HG02610 (cell line): ENCODE data around the gene IL34.
"Not testable (repeated sequence)": the region's sequence is repeated elsewhere in the genome, so short reads cannot be mapped to it uniquely, and the experiment has no call there.

Experiments used
- ATAC-seq: cut with Tn5 transposase; IDR thresholded peaks from one replicate; pipeline ENCODE4 v1.9.1; 2021; ENCODE audit warnings: mild to moderate bottlenecking, moderate library complexity; ENCODE audit not compliant: unreplicated experiment

Gene IL34

GRCh38 chr16:70630960-70631745, 15.2 kb upstream of the IL34 start:
- no peak for ATAC-seq

DNA sequence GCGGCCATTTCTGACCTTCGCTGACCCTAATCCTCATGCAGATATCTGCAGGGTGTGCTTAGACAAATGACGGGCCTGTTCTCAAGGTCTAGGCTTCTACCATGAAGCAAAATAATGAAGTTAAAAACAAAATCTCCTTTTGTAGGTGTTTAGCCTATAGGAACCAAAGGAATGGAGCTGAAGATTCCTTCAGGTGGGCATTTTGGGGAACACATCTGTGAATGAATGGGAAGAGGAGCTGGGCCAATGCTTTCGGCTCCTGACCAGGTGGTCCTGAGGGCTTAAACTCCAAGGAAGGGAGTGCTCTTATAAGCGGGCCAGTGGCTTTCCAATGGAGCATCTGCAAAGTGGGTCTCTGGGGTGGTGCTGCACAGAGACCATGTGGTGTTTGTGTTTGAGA, 14.1 kb upstream of the IL34 start:
- no peak for ATAC-seq

GRCh38 chr16:70633617-70634016, 12.7 kb upstream of the IL34 start:
- not testable (repeated sequence) for ATAC-seq

DNA sequence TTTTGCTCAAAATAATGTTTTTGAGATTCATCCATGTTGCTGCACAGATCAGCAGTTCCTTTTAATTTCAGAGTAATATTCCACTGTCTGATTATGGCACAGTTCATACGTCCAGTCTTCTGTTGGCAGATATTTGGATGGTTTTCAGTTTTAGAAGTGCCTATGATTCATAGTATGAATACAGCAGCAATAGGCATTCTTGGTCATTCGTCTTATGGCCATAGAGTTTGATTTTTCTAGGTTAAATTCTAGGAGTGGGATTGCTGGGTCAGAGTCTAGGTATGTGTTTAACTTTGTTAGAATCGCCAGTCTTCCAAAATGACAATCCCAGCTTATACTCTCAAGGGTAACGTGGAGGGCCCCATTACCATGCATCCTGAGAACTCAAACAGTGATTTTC, 11.5 kb upstream of the IL34 start:
- no peak for ATAC-seq

DNA sequence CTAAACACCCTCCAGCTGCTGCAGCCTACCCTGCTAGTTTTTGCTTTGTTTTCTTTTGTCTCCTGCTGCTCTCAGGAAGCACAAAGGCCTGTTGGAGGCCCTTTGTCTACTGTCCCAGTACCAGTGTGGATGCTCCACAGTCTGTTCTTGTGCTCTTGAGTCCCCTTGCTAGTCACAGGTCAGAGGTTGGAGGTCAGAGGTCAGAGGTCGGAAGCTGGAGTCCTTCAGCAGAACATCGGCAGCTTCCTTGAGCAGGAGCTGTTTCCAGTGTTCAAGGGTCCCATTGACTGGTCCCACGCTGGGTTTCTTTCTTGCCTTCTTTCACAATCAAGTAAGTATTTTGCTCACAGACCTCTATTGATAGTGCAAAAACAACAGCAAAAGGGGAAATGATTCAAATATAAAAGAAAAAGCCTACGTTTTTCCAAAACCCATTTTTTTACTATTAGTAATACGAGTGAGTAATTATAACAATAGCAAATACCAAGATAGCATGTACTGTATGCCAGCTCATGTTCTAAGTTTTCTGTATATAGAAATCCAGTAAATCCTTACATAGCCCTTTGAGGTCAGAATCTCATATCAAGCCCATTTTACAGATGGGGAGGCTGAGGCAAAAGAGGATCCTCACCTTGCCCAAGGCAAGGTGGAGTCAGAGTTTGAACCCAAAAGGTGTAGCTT, 10.9 kb upstream of the IL34 start:
- no peak for ATAC-seq

DNA sequence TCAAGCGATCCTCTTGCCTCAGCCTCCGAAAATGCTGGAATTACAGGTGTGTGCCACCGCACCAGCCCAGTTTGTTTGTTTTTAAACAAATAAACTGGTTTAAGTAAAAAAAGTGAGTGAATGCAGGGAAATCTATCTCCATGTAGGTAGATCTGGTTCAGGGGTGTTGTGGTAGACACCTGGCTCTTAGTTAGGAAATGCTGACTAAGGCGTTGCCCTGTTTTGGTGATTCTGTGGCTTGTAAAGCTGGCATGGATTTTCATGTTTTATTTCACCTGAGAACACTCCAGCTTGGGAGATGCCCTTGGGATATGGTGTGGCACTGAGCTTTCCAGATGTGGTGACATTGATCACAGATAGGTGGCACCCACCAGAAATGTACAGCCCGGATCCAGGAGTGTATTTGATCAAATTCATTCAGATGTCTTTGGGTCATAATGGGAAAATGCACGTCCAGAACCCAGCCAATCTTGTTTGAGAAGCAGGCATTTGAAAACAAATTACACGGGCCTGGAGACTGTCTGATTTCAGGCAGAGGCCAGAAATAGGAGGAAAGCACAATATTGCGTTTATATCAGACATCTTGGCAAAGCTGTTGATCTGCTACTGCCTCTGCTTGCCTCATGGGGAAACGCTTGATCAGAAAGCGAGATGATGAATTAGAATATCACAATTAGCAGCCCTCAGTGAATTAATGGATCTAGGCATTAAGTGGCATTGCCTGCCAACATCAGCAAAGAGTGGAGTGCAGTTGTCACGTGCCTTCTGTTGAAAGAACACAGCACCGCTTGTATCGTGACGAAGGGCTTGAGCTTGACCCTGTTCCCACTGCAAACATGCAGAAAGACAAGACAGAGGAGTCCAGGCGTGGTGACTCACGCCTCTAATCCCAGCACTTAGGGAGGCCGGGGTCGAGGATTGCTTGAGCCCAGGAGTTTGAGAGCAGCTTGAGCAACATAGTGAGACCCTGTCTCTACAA, 7.3 kb upstream of the IL34 start:
- ATAC-seq = no peak

DNA sequence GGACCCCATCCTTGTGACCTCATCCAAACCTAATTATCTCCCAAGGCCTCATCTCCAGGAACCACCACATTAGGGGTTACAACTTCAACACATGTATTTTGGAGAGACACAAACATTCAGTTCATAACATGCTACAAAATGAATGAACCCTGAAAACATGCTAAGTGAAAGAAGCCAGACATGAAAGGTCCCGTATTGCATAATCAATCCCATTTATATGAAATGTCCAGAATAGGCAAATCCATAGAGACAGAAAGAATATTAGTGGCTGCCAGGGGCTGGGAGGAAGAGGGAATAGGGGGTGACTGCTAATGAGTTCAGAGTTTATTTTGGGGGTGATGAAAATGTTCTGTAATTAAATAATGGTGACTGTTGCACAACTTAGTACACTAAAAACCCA, 3.7 kb upstream of the IL34 start:
- ATAC-seq = no peak

GRCh38 chr16:70643264-70643663, 3.1 kb upstream of the IL34 start:
- not testable (repeated sequence) for ATAC-seq

DNA sequence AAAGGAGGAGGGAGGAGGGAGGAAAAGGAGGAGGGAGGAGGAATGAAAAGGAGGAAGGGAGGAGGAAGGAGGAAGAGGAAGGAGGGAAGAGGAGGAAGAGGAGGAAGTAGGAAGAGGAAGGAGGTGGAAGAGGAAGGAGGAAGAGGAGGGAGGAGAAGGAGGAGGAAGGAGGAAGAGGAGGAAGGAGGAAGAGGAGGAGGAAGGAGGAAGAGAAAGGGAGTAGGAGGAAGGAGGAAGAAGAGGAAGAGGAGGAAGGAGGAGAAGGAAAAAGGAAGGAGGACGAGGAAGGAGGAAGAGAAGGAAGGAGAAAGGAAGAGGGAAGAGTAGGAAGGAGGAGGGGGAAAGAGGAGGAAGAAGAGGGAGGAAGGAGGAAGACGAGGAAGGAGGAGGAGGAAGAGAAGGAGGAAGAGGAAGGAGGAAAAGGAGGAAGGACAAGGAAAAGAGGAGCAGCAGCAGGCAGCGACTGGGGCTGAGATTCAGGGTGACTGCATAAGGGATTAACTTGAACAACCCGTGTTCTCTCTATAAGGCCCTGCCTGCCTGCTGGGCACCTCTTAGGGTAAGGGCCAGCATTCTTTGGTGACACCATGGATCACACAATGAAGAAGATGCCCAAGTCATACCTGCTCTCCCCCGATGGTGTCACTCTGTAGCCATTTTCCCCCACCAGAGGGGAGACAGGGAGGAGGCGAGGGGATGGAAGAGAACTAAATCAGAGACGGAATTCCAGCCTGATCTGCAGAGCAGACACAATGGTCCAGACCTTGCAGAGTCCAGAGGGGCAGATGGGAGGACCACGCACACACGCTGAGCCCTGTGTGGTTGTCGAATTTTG, 1.4 kb upstream of the IL34 start:
- ATAC-seq = no peak

DNA sequence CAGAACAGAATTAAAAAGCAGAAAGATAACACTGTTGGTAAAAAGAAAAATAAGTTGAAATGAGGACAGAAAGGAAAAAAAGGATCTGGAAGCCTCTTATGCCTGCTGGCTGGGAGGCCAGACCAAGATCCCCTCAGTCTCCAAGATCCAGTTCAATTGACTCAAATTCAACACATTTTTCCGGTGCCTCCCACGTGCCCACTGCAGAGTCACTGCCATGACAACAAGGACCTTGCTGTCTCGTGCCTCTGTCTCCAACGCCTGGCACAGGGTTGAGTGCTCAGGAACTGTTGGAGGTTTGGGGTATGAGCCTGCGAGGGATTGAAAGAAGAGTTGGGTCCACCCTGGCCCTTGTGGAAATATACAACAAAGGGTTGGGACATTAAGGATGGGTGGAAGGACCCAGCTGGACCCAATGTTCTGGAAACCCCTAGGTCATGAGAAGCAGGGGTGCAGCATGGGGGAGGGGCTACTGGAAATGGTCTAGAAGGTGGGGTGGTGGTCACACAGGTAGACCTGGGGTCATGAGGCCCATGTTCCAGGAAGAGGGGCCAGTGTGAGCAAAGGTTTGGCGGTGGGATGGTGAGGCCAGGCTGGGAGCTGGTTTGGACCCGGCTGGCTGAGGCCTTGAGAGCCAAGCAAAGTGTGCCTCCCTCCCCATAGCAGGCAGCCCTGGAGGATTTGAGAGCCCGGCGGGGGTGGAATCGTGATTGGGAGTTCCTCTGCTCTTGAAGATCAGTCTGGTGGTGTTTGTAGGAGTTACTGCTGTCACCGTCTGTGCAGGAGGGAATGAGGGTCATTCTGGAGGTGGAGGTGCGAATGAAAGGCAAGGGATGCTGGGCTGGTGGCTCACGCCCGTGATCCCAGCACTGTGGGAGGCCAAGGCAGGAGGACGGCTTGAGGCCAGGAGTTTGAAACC, 1.3 kb downstream of the IL34 start:
- no peak for ATAC-seq

GRCh38 chr16:70648606-70649005, 2.2 kb downstream of the IL34 start:
- ATAC-seq = no peak

DNA sequence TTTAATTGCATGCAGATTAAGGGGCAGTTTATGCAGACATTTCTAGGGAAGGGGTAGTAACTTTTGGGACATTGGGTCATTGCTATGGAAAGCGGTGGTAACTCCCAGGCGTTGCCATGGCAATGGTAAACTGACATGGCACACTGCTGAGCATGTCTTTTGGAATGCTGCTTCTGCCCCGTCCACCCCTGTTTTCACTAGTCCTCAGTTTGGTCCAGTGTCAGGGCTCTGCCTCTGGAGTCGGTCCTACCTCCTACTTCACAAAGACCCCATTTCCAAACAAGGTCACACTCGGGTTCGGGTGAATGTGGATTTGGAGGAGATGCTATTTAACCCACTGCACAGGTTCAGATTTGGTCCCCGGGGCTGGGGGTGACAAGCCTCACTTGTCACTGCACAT, 2.9 kb downstream of the IL34 start:
- ATAC-seq = no peak

DNA sequence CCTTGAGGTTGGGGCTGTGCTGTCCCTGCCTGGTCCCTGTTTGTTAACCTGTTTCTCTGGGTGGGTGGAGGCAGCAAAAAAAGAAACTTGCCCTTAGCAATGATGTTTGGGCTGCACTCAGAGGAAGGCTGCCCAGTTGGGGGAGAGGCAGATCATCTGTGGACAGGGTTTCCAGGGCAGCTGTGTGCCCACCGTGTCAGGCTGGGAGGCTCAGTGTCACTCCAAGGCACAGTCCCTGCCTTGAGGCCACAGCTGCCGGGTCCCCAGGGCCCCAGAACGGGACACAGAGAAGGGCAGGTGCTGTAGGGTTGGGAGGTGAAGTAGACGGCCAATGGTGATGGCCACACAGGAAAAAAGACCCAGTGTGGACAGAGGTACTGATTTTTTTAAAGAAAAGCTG, 3.9 kb downstream of the IL34 start:
- ATAC-seq = no peak

DNA sequence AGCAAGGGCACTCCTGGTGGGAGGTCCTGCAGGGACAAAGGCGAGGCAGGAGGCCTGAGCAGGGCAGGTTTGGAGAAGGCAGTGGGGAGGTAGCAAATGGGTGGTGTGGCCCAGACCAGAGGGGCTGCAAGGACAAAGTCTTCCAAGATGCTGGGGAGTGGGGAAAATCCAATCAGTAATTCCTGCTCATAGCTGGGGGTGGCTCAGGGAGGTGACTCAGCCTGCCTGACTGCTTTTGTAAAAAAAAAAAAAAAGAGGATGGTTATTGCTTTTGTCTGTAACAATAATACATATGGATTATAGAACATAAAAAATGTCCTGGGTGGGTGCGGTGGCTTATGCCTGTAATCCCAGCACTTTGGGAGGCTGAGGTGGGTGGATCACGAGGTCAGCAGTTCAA, 5.2 kb downstream of the IL34 start:
- ATAC-seq = no peak

DNA sequence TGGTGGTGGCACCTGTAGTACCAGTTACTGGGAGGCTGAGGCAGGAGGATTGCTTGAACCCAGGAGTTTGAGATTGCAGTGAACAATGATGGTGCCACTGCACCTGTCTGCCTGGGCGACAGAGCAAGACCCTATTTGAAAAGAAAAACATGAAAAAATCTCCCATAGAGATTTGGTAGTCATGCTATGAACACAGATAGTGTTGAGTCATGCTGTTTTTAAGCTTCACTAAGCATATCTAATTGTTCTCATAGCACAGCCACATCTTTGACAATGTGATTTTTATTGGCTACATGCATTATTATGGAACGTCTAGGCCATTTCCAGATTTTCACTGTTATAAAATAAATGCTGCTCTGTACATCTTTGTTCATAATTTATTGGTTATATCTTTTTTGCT, 6.0 kb downstream of the IL34 start:
- no peak for ATAC-seq

DNA sequence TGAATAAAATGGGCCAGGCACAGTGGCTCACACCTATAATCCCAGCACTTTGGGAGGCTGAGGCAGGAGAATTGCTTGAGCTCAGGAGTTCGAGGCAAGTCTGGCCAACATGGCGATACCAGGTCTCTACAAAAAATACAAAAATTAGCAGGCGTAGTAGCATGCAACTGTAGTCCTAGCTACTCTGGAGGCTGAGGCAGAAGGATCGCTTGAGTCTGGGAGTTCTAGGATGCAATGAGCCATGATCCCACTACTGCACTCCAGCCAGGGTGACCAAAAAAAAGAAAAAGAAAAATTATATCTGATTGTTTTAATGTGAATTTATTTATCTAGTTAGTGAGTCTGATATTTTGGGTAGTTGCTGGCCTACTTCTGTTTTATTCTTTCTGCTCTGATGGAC, 7.0 kb downstream of the IL34 start:
- ATAC-seq = no peak

GRCh38 chr16:70653809-70654771, 7.7 kb downstream of the IL34 start:
- ATAC-seq = no peak

DNA sequence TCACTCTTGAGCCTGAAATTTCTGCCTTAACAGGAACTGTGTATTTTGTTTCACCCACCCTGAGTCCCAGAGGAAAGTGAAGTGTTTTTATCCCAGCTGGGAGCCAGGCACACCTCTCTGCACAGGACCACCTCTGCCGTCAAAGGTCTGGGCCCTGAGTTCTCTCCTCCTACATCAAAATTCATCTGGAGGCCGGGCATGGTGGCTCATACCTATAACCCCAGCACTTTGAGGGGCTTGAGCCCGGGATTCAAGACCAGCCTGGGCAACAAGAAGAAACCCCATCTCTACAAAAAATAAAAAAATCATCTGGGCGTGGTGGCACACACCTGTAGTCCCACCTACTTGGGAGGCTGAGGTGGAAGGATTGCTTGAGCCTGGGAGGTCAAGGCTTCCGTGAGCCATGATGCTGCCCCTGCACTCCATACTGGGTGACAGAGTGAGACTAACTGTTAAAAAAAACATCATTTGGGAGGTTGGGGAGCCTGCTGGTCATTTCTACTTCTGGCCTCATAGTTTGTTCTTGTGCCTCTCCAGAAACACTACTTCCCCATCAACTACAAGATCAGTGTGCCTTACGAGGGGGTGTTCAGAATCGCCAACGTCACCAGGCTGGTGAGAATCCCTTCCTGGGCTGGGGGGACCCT, 9.8 kb downstream of the IL34 start:
- no peak for ATAC-seq
